Measurements from ENCODE around the gene SLC38A10. TPM values are rescaled to one million over a fixed set of nuclear protein-coding genes. Genes with fewer than 3 reads are reported as not detected.
"Not testable (repeated sequence)": the region's sequence is repeated elsewhere in the genome, so short reads cannot be mapped to it uniquely, and the experiment has no call there.

Gene SLC38A10
- total RNA-seq, 4 donors from 2014 or later, result 37.8 to 49.8 (median 45.3) TPM

DNA sequence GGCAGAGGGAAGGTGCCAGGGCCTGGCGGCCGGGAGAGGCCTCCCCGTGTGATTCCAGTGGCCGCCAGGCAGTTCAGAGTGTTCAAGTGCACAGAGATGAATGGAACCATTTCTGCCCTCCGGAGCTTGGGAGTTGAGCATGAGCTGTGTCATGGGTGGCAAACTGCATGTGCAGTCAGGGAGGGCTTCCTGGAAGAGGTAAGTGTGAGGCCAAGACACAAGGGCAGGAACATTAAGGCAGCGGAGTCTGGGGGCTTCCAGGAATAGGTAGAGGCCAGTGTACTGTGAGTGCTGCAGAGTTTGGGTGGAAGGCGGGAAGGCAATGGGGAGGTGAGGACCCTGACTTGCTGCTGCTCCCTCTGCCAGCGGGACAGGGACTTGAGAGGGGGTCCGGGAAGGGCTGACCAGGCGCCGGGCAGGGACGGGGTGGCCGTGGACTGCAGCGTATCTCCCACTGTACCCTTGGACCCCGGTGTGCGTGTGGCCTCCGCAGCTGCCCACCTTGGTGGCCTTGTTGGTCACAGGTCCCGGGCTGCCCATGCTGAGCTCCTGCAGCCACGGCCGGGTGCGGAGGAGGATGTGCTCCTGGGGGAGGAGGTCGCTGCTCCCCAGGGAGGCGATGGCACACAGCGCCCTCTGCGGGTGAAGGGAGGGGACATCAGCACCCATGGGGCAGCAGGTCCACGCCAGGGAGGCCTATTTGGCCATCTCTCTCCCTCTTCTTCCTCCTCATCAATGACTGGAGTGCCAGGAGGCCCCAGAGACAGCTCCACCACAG is 64.9 kb downstream of the SLC38A10 start:
- WGBS, 2 donors, result 83 to 94% methylated on average over 8 to 16 of the region's 26 CpGs
- Histone ChIP-seq H3K9me3 (no peaks in the 10 kb centered on the region), H3K27me3 (no peaks in the 10 kb centered on the region), H3K4me1 (peaks cover 0 to 5% (median 0%) of the 10 kb centered on the region in 3 donors), H3K27ac (no peak overlapping the region), H3K36me3 (peaks cover 23 to 70% (median 28%) of the 10 kb centered on the region in 3 donors), H3K4me3 (no peak overlapping the region)
- TF ChIP-seq, protein P1, sequence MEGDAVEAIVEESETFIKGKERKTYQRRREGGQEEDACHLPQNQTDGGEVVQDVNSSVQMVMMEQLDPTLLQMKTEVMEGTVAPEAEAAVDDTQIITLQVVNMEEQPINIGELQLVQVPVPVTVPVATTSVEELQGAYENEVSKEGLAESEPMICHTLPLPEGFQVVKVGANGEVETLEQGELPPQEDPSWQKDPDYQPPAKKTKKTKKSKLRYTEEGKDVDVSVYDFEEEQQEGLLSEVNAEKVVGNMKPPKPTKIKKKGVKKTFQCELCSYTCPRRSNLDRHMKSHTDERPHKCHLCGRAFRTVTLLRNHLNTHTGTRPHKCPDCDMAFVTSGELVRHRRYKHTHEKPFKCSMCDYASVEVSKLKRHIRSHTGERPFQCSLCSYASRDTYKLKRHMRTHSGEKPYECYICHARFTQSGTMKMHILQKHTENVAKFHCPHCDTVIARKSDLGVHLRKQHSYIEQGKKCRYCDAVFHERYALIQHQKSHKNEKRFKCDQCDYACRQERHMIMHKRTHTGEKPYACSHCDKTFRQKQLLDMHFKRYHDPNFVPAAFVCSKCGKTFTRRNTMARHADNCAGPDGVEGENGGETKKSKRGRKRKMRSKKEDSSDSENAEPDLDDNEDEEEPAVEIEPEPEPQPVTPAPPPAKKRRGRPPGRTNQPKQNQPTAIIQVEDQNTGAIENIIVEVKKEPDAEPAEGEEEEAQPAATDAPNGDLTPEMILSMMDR (IDR thresholded peaks at IDR 0.05), result peak in 1 of 6 experiments; percentile 6
- TF ChIP-seq POLR2A (IDR thresholded peaks at IDR 0.05), result no peak
- intact Hi-C loops (cut with DNase I), result no loop called here
- DNase-seq, result no peak

DNA sequence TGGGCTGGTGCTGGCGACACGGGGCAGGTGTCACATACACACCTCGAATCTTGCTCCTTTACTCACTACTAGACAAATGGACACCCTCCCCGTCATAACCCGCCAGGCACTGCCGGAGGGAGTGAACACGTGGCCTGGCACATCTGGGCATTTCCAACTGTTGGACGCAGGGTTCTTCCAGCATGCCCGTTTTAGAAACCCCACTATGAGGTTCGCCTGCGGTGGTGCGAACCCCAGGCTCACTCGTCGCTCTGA is 65.5 kb downstream of the SLC38A10 start:
- Histone ChIP-seq H3K27ac (no peak overlapping the region), H3K36me3 (peaks cover 23 to 65% (median 28%) of the 10 kb centered on the region in 3 donors), H3K27me3 (no peaks in the 10 kb centered on the region), H3K4me1 (peaks cover 0 to 5% (median 0%) of the 10 kb centered on the region in 3 donors), H3K4me3 (no peak overlapping the region), H3K9me3 (no peaks in the 10 kb centered on the region)
- intact Hi-C loops (cut with DNase I), result no loop called here
- TF ChIP-seq, protein P1 (IDR thresholded peaks at IDR 0.05), result no peak
- no peak for TF ChIP-seq POLR2A (IDR thresholded peaks at IDR 0.05)
- no peak for DNase-seq
- WGBS, 2 donors, result 62 to 96% methylated on average over 3 to 10 of the region's 14 CpGs

DNA sequence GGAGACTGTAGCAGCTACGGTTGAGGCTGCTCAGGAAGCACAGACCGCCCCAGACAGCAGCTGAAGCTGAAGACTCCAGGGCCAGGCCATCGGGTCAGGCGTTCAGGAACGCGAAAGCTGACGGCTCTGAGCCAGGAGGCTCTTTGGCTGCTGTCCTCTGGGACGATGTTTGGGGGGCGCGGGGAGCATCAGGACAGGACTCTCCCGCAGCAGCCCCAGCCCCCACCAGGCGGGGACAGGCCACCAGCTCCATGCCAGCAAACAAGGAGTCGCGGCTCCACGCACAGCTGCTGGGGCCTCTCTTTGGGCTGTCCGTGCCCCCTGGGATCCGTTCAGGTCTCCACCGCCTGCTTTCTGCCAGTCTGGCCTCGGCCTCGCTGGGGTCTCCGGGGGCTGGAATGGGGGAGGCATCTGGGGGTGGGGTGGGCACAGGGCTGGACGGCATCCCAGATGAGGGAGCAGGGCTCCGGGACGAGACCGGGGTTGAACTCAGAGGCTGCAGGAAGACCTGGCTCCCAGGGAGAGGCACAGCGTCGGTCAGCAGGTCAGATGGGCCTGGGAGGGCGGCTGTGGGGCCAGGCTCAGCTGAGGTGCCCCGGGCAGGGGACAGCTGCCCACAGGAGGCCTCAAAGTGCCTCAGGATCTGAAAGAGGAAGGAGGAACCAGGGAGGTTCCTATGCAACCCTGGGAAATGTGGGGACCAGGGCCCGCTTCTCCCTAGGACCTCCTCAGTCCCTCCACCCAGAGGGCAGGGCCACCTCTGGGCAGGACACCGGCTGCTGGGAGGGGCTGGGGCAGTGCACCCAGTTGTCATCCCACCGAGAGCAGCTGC is 66.1 kb downstream of the SLC38A10 start:
- no peak overlapping the region for H3K4me3 ChIP-seq
- H3K27ac ChIP-seq, result no peak overlapping the region
- intact Hi-C loops (cut with DNase I), result no loop called here
- DNase-seq, result no peak
- no peaks in the 10 kb centered on the region for H3K9me3 ChIP-seq
- H3K4me1 ChIP-seq, result peaks cover 0 to 5% (median 0%) of the 10 kb centered on the region in 3 donors
- H3K27me3 ChIP-seq, result no peaks in the 10 kb centered on the region
- peaks cover 23 to 59% (median 28%) of the 10 kb centered on the region in 3 donors for H3K36me3 ChIP-seq
- TF ChIP-seq, protein P1 (IDR thresholded peaks at IDR 0.05), result no peak
- TF ChIP-seq POLR2A (IDR thresholded peaks at IDR 0.05), result no peak
- whole genome bisulfite sequencing, 2 donors, result 73 to 96% methylated on average over 3 to 13 of the region's 32 CpGs

DNA sequence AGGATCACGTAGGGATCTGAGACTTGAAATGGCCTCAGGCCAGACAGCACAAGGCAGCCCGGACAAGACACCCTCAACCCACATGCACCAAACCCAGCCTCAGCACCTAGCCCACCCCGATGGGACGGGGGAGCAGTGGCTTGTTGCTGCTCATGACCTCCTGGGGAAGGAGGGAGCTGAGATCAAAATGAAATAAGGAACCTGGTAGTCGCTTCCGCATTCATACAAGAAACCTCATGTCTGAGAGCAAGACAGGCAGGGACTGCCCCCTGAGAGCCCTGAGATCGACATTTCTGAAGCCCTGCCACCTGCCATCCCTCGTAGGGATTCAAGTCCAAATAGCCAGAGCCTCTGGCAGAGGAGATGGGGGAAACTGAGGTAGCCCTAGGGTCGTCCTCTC is 66.7 kb downstream of the SLC38A10 start:
- TF ChIP-seq, protein P1 (IDR thresholded peaks at IDR 0.05), result no peak
- no peak for TF ChIP-seq POLR2A (IDR thresholded peaks at IDR 0.05)
- Histone ChIP-seq H3K4me3 (no peak overlapping the region), H3K36me3 (peaks cover 21 to 53% (median 28%) of the 10 kb centered on the region in 3 donors), H3K9me3 (no peaks in the 10 kb centered on the region), H3K27me3 (no peaks in the 10 kb centered on the region), H3K4me1 (peaks cover 5 to 10% (median 5%) of the 10 kb centered on the region in 3 donors), H3K27ac (no peak overlapping the region)
- 61 to 74% methylated on average over 6 to 7 of the region's 9 CpGs for WGBS, 2 donors
- DNase-seq, result no peak
- intact Hi-C loops (cut with DNase I), result no loop called here

DNA sequence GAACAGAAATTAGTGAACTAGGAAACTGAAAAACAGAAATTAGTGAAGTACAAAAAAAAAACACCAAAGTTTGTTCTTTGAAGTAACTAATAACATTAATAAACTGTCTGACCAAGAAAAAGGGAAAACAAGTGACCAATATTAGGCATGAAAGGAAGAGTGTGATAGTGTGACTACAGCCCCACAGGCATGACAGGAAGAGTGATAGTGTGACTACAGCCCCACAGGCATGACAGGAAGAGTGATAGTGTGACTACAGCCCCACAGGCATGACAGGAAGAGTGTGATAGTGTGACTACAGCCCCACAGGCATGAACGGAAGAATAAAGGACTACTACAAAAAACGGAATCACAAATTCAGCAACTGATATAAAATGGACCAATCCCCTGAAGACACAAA is 67.5 kb downstream of the SLC38A10 start:
- H3K27ac ChIP-seq; DNase-seq; H3K27me3 ChIP-seq; H3K9me3 ChIP-seq; intact Hi-C loops (cut with DNase I); H3K4me3 ChIP-seq: not testable (repeated sequence)
- Histone ChIP-seq H3K4me1 (peaks cover 6 to 15% (median 7%) of the 10 kb centered on the region in 3 donors), H3K36me3 (peaks cover 16 to 45% (median 22%) of the 10 kb centered on the region in 3 donors)
- 66% methylated on average over 2 of the region's 2 CpGs for WGBS, 2 donors
